NCI-H1930 (cell line): Measurements from ENCODE around the gene CRYL1.

Experiments
- DNase-seq, 2 experiments: peaks; one replicate each; lab custom pipeline; 2025; lab: John Stamatoyannopoulos, UW

The CRYL1 gene

DNA sequence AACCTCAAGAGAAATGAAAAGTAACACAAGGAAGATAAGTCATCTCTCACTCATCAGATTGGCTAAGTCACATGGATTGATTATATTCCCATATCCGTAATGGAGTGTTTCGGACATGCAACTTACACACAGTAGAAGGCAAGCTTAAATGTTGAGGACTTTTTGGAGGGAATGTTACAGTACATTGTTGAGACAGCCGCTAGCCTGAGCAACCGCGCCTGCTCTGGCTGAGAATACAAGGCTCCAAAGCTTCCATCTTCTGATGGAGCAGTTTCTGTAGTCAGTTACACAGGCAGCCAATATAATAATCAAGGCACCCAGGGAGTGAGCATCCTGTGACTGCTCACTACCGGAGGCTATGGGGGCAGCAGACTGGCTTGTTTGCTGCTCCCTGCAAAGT, 1.0 kb upstream of the CRYL1 start:
- no peak for DNase-seq

DNA sequence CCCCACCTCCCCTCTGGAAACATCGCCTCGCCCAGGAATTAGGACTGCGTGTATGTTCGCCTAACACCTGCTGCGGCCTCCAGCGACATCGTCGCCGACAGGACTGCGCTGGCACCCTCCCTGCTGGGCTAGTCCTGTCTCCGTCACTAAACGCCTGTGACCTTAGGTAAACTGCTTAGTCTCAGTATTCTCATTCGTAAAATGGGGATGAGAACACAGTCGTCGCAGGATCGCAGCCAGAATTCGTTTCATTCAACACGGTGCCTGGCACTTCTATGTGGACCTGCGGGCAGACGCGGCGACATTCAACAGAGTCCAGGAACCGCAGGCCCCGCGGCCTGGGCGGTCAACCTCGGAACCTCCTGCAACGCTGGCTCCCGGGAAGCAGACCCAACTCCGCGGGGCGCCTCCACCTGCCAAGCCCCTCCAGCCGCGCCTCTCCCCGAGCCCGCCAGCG, 485 bp downstream of the CRYL1 start:
- DNase-seq = peak in 1 of 2 experiments; percentile 46

DNA sequence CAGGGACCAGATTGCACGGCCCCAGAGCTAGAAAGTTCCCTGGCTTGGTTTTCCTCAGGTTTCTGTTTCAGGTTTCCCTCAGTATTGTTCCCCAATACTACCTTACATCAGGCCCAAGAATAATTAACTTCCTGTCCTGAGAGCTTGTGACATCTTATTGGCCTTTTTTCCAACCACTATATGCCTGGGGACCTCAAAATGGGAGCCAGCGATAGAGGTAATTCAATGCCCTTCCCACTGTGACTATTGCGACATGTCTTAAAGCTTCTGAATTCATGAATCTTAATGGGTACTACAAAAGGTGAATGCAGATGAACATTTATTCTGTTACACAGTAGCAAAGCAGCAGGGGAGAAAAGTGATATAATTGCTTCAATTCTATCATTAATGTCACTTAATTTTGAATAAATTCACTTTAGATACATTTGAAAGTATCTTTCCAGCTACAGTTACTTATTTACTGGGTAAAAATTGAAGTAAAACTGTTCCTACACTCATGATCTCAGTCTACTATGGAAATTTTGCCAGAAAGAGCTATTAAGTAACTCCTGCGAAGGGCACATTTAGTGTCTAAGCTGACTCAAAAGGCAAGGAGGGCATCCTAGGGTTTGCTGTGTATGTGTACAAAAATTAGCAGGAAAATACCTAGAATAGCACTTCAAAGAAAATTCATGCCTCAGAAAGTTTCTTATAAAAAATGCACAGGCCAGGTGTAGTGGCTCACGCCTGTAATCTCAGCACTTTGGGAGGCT, 4.1 kb downstream of the CRYL1 start:
- DNase-seq = no peak

DNA sequence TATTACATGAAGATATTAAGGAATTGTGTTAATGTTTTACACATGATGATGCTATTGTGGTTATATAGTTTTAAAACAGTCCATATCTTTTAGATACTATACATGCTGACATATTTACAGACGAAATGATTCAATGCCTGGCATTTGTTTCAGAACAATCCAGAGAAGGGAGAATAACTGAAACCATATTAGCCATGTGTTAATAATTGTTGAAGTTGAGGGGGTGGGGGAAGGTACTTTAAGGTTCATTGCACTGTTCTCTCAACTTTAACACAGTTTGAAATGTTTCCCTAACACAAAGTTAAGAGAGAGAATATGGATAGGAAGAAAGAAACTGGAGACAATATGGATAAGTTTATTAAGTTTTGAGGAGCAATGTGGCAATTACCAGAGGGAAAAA, 5.8 kb downstream of the CRYL1 start:
- no peak for DNase-seq

DNA sequence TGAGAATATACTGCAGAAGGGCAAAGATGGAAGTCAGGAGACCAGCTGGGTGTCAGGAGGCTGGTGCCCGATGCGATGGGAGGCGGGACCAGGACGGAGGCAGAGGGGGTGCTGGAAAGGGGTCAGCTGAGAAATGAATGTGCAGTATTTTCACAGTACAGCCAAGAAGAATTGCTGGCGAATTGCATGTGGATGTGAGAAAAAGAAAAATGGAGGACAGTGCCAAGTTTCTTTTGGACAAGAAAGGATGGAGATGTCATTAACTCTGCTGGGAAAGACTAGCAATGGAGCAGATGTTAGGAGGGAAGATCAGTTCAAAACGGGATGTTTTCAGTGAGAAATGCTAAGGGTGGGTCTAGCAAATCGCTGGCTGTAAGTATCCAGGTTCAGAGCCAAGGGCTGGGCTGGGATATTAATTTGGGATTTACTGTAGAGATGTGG, 7.0 kb downstream of the CRYL1 start:
- DNase-seq = no peak

DNA sequence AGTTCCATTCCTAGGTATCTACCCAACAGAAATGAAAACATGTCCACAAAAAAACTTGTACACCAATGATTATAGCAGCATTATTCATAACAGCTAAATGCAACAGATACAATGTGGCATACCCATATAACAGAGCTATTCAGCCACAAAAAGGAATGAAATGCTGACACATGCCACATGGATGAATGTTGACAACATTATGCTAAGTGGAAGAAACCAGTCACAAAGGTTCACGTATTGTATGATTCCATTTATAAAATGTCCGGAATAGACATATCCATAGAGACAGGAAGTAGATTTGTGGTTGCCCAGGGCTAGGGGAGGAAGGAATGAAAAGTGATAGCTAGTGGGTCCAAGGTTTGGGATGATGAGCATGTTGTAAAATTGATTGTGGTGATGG, 10.8 kb downstream of the CRYL1 start:
- DNase-seq = no peak

DNA sequence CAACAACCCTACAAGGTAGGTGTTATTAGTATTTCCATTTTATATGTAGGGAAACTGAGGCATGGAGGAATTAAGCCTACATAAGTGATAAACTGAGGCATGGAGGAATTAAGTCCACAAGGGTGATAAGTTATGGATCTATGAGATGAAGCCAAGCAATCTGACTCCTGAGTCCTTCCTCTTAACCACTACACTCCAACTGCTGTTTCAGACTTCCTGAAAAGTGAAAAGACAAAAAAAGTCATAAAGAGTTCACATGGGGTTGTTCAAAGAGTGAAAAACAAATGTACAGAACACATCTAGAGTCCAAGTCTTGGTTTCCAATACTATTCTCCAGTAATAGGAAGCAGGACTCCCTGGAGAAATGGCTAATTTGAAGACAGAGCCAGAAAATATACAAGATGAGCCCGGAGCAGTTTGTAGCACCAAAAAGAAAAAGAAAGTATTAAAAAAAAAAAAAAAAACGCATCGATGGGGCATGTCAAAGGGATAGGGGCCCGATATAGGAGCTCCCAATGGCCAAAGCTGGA, 12.1 kb downstream of the CRYL1 start:
- DNase-seq = no peak

DNA sequence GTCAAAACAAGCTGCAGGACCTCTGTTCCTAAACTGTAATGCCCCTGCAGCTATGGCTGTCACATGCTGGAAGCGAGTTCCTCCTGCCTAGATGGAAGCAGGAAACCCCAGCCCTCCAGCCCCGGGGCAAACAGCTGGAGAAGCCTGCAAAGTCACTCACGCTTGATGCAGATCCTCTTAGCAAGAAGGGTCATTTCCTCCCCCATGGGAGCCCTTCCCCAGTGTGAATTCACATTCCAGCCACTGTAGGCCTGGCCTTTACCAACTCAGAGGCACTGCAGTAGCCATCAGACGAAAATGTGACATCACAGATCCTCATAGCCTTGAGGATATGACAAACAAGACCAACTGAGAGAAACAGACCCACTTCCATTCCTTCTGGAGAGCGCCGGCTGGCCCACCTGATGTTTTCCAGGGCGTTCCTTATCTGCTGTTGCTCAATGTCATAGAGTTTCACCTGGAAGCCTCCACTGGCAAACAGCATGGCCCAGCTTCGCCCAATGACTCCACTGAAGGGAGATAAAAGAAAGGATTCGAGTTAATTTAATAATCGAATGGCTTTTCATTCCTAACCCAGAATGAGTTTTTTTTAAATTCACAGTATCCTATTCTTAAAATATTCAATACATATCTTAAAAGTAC, 13.5 kb downstream of the CRYL1 start:
- DNase-seq = no peak

DNA sequence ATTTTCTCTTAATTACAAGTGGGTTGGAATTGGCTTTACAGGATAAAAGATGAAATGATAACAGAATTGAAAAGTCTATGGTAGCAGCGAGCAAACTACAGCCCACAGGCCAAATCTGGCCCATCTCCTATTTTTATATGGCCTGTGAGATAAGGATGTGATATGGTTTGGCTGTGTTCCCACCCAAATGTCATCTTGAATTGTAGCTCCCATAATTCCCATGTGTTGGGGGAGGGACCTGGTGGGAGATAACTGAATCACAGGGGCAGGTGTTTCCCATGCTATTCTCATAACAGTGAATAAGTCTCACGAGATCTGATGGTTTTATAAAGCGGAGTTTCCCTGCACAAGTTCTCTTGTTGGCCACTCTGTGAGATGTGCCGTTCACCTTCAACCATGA, 19.0 kb downstream of the CRYL1 start:
- no peak for DNase-seq

DNA sequence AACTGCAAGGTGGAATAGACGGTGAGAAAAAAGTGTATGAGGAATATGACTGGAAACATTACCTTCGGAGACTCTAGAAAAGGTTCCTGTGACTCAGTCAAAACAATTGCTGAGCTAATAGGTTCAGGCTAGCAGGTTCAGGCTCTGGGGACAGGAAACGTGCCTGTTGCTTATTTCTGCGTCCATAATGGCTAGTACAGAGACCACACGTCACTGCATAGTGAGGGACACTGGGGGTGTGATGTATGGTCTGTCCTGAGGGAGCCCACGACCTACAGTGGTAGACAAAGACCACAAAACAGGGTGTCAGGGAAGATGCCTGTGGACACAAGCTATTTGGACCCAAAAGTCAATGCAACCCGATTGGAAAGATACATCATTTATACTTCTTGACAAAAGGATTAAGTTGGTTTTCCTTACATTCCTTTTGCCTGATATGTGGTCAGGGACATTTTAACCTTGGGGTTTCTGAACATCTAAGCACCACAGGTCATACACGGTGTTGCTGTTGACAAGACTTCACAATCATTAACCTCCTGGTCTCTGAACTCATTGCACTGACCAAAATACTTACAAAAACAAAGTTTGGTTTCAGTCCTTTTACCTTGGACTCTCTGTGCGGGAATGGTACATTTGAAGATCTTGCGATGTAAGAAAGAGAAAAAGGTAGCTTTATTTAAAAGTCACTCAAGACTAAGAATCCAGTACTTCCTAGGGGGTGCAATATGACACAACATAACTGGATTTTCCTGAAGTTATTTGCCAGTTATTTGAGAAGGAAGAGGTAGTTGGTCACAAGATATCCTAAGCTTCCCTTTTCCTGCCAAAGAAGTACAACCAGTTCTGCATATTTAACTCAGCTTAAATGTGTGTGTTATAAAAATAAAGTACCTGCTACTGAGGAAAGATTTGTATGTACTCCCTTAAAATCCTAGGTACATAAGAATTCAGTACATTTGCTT, 20.0 kb downstream of the CRYL1 start:
- DNase-seq = no peak

DNA sequence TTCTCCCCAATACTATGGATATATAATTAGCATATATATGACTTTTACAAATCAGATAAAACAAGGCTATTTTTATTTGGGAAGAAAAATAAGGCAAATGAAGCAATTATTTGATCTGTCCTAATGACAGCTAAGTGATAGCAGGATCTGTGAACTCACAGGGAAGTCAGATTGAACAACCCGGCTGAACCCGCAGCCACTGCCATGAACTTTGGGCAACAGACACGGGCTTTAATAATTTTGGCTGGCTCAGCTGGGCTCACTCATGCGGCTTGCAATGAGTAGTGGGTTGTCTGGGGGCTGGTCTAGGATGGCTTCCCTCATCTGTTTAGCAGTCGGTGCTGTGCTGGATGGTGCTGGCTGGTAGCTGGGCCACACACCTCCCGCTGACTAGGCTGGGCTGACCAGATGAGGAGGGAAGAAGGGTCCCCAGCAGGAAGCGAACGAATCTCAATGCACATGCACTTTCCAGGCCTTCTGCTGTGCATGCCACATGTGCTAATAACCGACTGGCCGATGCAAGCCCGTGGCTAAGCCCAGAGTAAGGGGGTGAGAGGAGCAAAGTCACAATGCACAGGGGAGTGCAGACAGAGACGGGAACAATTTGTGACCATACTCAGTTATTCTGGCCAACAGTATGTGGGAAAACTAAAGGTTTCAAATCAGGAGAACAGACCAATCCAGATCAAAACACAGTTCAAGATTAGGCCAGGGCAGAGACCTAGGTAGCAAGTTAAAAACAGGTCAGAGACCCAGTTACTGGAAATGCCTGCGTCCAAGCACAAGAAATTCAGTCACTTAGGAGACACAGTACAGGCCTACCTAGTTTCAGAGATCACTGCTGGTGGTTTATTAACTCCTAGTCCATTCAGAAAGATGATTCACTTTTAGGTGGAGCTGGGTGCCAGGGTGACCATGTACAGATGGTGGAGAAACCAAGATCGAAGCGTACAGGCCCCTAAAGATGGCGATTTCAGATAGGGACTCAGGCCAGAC, 22.3 kb downstream of the CRYL1 start:
- DNase-seq = no peak

DNA sequence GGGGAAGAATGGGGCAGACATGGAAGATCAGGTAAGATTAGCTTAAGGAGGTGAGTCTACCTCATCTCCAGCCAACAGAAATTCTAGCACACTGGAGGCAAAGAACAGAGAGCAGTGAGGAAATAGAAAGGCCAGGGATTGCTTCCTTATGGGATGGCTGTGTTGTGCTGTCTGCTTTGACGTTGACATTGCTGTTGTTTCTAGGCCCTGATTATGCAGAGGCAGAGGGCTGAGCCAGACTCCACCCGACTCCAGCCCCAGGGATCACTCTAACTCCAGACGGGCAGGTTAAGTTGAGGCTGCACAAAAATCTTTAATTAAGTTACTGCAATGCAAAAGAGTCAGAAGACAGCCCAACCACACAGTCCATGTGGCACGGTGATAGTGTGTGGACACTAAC, 24.1 kb downstream of the CRYL1 start:
- no peak for DNase-seq

DNA sequence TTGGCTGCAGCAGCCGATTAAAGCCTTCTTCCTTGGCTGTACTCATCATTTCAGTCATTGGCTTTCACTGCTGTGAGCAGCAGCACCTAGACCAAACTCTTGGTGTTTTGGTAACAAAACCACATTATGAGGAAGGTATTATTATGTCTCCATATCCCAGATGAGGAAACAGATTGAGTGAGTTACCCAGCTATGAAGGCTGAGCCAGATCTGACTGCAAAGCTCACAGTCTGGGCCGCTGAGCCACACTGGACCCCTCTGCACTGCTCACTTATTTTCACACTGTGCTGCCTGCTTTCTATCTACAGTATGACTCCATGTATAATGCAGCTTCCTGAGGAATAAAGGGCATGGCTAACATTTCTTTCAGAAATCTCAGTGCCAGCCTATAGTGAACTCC, 24.5 kb downstream of the CRYL1 start:
- no peak for DNase-seq

DNA sequence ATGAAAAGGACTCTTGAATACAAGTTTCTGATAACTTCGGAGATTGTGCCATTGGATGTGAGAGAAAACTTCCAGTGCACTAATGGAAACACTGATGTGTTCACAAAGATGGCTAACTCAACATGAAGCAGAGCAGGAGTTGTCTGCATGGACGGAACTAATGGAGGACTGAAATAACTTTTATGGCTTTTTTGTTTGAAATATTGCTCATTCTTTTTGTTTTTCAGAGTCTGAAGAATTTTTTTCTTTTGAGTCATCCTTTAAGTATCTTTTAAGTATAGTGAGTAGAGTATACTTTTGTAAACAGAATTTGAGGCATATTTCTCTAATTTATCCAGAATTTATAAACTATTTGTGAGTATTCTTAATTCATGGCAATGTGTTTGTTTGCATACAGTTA, 25.7 kb downstream of the CRYL1 start:
- DNase-seq = no peak

DNA sequence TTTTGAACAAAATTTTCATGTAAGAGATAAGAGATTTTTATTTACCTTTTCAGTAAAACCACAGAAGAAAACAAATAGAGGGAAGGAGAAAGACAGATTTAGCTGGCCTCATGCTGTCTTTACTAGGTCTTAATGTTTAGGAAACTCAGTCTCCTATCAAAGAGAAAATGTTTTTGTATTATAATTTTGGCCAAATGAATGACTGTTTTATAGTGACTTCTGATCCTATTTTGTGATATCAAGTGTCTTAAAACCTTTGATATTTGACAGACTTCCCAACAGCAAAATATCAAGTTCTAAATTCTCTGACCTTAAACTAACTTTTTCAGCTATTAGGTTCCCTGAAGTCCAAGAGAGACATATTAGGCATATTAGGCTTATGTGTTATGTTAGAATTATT, 27.0 kb downstream of the CRYL1 start:
- no peak for DNase-seq

DNA sequence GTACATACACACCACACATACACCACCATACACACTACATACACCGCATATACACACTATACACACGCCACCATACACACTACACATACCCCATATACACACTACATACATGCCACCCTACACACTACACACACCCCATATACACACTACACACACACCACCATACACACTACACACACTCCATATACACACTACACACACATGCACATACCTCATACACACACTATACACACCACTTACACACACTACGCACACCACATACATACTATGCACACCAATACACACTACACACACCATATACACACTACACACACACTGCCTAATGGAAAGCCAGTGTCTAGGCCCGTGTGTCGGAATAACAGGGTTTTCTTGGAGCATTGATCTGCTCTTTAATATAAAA, 27.5 kb downstream of the CRYL1 start:
- DNase-seq = no peak

DNA sequence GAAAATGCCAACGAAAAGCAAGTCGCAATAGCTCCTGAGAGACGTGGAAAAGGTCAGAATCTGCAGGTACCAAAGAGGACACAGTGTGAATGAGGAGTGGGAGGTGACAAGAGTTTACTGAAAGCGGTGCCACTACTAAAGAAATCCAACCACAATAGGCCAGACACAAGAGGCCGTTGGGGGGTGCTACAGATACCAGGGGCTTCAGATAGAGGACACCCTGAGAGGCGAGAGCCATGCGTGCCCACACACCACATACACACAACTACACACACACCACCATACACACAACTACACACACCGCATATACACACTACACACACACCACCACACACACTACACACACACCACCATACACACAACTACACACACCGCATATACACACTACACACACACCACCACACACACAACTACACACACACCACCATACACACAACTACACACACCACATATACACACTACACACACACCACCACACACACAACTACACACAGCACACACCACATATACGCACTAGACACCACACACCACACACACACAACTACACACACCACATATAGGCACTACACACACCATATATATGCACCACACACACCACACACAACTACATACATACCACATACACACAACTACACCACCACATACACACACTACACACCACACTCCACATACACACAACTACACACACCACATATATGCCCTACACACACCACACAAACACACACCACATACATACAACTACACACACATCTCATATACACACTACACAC, 28.5 kb downstream of the CRYL1 start:
- DNase-seq = no peak

DNA sequence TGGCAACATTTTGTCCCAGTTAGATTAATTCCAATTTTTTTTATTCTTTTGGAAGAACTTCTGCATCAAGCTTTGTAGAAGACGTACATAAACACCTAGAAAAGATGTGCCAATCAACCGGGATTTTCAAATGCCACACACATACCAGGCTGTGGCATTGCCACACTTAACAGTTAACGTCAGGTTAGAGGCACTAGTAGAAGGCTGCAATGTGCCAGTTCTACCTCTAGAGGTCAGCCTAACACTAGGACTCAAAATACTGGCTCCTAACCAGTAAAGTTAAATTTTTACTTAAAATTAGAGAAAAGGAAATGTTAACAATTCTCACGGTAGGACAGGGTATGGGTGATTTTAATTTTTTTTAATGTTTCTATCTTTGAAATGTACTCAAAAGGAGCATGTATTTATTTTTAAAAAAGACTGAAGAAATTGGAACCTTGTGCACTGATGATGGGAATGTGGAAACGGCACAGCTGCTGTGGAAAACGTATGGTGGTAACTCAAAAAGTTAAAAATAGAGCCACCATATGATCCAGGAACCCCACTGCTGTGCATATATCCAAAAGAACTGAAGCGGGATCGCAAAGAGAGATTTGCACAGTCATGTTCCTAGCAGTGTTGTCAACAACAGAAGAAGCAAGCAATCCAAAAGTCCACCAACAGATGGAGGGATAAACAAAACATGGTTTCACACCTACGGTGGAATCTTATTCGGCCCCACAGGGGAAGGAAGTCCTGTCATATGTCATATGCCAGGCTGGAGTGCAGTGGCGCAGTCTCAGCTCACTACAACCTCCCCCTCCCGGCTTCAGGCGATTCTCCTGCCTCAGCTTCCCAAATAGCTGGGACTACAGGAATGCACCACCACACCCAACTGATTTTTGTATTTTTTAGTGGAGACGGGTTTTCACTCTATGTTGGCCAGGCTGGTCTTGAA, 30.3 kb downstream of the CRYL1 start:
- peak; percentile 43 to 63 for DNase-seq

DNA sequence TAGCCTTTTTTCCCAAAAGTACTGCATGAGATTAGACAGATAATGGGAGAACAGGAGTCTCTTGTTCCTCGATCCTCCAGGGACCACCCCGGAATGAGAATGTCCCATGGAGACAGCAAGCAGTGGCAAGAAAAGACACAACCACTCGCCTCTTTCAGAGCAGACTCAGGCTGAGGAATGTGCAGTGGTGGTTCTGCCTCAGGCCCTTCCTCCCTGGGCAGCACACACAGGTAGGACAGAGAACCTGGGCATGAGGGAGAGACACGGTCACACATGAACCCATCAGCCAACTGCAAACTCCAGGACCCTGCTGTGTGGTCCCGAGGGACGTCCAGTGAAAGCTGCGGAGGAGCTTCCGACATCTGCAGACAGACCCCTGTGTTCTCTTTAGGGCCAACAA, 31.0 kb downstream of the CRYL1 start:
- no peak for DNase-seq
